Measurements from ENCODE around the gene NPR3. TPM values are rescaled to one million over a fixed set of nuclear protein-coding genes. Genes with fewer than 3 reads are reported as not detected.

NPR3 gene
- total RNA-seq, 1 experiment from 2014 or later = not detected

GRCh38 chr5:32794086-32794485 is 83.0 kb downstream of the NPR3 start:
- Histone ChIP-seq H4K5ac (ENCODE audit: insufficient read length, low read depth, low read length) (no peak overlapping the region), H3K18ac (ENCODE audit: insufficient read length, low read depth, low read length) (no peak overlapping the region), H3K4me2 (ENCODE audit: insufficient read depth, insufficient read length, low read length) (no peak overlapping the region), H3K79me2 (ENCODE audit: insufficient read depth, low read length) (no peaks in the 10 kb centered on the region), H4K8ac (replicated peaks; ENCODE audit: insufficient read length, low read depth, low read length) (no peak overlapping the region), H2BK15ac (ENCODE audit: low read depth, low read length) (no peak overlapping the region), H3K14ac (ENCODE audit: insufficient read depth, low read length) (no peak overlapping the region), H3K23me2 (ENCODE audit: insufficient read length, low read depth, low read length, poor library complexity, severe bottlenecking) (no peaks in the 10 kb centered on the region), H3T11ph (ENCODE audit: low read length) (no peak overlapping the region), H2BK120ac (ENCODE audit: low read depth, low read length, poor library complexity, severe bottlenecking) (no peak overlapping the region), H2AFZ (ENCODE audit: low read length) (no peak overlapping the region), H3K27ac (ENCODE audit: insufficient read length, low read depth, low read length) (no peak overlapping the region), H3K23ac (ENCODE audit: insufficient read length, low read depth, low read length) (no peak overlapping the region), H2BK20ac (ENCODE audit: low read depth, low read length, poor library complexity, severe bottlenecking) (no peak overlapping the region), H3K79me1 (ENCODE audit: insufficient read depth, low read depth, low read length, poor library complexity, severe bottlenecking) (no peaks in the 10 kb centered on the region), H4K20me1 (ENCODE audit: control insufficient read depth, insufficient read depth, insufficient read length) (no peaks in the 10 kb centered on the region), H3K56ac (ENCODE audit: insufficient read length, low read depth, low read length) (no peak overlapping the region), H3K4me1 (ENCODE audit: insufficient read depth, low read length) (no peaks in the 10 kb centered on the region), H3K4ac (ENCODE audit: low read depth, low read length) (no peak overlapping the region), H3K9ac (ENCODE audit: extremely low read depth, insufficient read length, low read length) (no peak overlapping the region), H2AK5ac (ENCODE audit: insufficient read length, low read length) (no peak overlapping the region), H4K91ac (ENCODE audit: insufficient read length, low read depth, low read length) (no peak overlapping the region), H3K27me3 (ENCODE audit: insufficient read depth, low read length) (no peaks in the 10 kb centered on the region), H2BK12ac (ENCODE audit: insufficient read length, low read depth, low read length) (no peak overlapping the region), H3K9me3 (ENCODE audit: control insufficient read depth, low read depth, low read length) (no peaks in the 10 kb centered on the region), H2BK5ac (ENCODE audit: insufficient read length, low read length) (no peak overlapping the region)
- H3K27ac Mint-ChIP-seq = no peak overlapping the region
- H3K9me3 Mint-ChIP-seq = peaks cover 0 to 5% of the 10 kb centered on the region in 2 experiments; a peak in 1 of 5 replicates
- peak; percentile 47; the same call in 2 of the 3 replicates for TF ChIP-seq CTCF (conservative IDR thresholded peaks at IDR 0.05)
- H3K27me3 Mint-ChIP-seq (ENCODE audit: low read depth) = peaks cover 14% of the 10 kb centered on the region
- no peak overlapping the region for H3K4me3 Mint-ChIP-seq
- WGBS (ENCODE audit: extremely low coverage, insufficient read length, low lambda C conversion rate) = no CpG with 5 or more reads among the region's 1 CpG
- H3K36me3 Mint-ChIP-seq (ENCODE audit: insufficient read depth in 1 of 3, low read depth in 3 of 3) = no peaks in the 10 kb centered on the region
- peak; percentile 33 for DNase-seq
- H3K4me1 Mint-ChIP-seq = no peaks in the 10 kb centered on the region

Data from H9 (cell line).